ENCODE measurements around the gene MBD1.
"Not testable (repeated sequence)": the region's sequence is repeated elsewhere in the genome, so short reads cannot be mapped to it uniquely, and the experiment has no call there.

Gene MBD1

DNA sequence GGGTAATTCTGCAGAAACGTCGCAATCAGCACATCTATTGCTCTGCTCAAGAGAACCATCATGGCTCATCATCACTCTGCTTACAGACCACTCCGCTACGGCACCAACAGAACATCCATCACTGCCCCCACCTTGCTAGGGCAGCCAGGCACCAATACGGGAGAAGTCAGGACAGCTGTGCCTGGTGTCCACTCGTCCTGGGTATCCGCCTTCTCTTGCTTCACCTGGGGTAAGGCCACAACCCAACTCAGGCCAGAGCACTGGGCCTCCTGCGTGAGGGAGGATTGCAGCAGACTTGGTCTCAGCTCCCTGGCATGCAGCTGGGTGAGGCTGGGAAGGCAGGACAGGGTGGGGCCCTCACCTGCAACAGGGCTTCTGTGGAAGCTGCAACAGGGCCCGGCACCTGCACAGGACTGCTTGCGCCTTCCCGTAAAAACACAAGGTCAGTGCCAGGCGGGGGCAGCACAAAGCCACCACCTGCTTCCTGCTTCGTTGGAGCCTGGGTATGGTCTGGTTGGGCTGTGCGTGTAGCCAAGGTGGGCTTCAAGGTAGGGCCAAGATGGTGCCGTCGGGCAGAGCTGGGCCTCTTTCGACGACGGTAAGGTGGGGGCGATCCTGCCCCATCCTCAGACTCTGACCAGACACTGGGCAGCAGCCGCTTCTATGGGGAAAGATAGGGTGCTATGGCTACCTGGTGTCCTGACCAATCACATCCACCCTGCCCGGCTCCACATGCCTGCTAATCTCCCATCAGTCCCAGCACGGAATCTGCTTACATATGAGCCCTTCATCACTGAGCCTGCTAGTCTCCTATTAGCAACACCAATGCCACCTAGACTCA lies 7.9 kb downstream of the MBD1 start:
- DNase-seq = no peak

DNA sequence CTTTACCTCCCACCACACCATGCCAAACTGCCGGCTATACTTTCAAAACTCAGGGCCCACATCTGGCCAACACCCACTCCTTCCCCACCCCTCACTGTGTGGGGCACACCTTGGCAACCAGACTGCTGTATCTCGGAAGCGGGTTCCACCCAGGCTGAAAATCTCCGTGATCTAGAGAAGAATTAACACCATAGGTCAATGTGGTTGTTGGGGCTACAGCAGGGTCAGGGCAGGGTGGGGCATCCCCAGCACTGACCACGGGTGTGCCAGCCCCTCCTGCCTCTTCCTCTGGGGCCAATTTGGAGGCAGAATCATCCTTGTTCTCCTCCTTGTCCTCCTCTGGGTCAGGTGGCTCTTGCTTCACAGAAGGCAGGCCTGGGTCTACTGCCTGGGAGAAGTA lies 8.8 kb downstream of the MBD1 start:
- no peak for DNase-seq

DNA sequence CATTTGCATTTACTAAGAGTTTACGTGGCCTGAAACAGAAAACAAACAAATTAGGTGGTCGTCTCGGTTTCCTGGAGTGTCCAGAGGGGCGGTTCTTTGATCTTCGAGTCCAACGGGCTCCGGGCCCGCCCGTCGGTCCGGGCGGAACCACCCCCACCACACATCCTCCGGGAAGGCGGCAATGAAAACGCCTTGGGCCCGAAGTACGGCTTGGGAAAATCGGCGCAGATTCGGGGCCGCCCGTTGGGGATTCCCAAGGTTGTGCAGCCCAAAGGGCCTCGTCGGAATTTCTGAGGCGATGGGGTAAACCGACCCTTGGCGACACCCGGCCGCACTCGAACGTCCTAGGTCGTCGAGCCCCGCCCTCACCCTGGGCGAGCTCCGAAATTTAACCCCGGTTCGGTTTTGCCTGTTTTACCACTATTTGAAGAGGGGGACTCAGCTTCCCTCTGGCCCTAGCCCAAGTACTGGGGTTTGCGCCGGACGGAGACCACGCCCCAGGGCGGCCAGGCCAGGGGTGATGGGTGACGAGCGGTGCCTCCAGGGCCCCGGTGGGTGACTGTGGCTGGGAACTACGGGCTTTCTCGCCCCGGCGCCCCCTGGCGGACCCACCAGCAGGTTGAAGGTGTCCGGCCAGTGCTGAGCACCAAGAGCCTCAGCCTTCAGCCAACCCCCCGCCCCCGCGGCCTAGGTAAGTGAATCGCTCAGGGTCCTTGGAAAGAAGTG lies 13.1 kb downstream of the MBD1 start:
- peak; percentile 65 to 81 for DNase-seq

DNA sequence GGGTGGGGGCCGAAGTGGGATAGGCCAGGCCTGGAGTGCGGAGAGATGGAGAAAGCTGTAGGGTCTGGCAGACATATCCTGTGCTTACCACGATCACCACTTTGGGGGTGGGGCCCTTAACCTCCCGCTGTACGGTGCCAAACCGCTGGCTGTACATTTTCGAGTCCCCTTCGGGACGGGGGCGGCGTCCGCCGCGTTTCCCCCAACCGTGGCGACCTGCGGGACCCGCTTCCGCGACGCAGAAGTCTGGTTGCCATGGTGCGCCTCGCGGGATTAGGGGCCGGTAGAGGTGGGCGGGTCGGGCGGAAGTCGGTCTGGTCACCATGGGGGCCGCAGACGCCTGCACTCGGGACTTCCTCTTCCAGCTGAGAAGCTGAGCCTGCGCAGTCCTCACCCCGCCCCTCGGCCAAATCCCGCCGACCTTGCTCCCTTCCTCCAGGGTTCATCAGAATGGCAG lies 15.0 kb downstream of the MBD1 start, which contains the start of gene CFAP53:
CFAP53 (minus strand) TSS at position 248 of the 457 bp plus-strand sequence; CDS start at position 157, 91 bp downstream.
- peak; percentile 90 to 95 for DNase-seq

DNA sequence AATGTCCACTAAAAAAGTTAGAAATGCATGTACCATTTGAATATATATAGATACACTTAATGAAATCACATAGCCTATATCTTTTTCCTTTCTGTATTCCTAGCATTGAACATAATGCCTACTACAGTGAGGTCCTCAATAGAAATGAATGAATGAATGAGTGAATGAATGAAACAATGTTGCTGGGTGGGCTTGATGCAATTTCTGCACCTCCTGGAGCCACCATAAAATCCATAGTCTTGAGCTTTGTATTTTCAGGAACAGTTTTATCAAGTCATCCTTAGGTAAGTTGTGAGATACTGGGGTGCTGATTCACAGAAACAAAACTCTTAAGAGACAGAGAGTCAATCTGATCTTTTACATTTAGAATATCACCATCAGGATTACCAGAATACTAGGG lies 18.3 kb downstream of the MBD1 start:
- no peak for DNase-seq

DNA sequence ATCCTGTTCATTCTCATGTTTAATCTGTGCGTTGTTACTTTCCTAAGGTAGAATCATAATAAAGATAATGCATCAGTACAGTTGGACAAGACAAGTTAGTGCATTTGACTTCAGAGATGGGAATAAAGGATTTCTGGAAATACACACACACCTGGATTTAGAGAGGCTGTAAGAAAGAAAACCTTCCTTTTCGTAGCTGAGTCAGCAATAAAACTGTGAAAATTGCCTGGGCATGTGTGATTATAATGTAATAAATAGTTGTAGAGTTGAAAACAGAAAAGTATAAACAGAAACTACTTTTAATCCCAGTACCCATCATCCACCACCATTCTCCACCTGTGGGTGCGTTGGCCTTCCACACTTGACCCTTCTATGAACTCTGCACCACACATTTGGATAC lies 30.4 kb downstream of the MBD1 start:
- no peak for DNase-seq

DNA sequence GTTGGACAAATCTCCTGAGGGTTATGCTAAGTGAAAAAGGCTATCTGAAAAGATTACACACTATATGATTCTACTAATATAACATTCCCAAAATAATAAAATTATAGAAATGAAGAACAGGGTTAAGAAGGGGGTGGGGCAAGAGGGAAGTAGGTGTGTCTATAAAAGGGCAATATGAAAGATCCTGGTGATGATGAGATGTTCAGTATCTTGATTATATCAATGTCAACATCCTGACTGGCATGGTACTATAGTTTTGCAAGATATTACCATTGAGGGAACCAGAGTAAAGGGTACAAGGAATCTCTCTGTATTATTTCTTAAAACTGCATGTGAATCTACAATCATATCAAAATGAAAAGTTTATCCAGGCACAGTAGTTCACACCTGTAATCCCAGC lies 31.7 kb downstream of the MBD1 start:
- DNase-seq = no peak

DNA sequence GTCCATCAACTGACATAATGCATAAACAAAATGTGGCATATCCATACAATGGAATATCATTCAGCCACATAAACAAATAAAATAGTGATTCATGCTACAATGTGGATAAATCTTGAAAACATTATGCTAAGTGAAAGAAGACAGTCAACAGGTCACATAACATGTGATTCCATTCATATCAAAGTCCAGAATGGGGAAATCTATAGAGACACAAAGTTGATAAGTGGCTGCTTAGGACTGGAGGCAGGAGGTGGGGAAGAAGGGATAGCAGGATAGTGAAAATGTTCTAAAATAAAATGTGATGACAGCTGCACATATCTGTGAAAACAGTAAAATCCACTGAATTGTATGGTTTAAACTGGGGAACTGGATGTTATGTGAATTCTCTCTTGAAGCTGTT lies 33.8 kb downstream of the MBD1 start:
- no peak for DNase-seq

DNA sequence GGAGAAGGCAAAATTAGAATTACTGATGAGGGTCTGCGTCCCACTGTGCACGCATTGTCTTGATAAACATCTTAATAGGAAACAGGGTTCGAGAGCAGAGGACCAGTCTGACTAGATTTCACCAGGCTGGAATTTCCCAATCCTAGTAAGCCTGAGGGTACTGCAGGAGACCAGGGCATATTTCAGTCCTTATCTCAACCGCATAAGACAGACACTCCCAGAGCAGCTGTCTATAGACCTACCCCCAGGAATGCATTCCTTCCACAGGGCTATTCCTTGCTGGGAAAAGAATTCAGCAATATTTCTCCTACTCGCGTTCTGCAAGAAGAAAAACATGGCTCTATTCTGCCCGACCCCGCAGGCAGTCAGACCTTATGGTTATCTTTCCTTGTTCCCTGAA lies 39.6 kb downstream of the MBD1 start:
- DNase-seq = not testable (repeated sequence)

DNA sequence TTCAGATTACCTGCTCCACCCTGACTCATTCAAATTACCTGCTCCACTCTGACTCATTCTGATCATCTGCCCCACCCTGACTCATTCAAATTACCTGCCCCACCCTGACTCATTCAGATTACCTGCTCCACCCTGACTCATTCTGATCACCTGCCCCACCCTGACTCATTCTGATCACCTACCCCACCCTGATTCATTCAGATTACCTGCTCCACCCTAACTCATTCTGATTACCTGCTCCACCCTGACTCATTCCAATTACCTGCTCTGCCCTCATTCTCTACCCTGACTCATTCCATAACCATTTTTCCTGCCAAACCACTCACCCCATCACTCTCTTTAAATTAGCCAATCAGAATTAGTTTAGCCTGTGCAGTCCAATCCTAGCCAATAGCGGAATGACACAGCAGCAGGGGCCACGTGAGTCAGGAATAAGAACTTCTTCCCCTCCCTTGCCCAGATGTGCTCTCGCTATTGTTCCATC lies 41.2 kb downstream of the MBD1 start:
- DNase-seq = no peak

DNA sequence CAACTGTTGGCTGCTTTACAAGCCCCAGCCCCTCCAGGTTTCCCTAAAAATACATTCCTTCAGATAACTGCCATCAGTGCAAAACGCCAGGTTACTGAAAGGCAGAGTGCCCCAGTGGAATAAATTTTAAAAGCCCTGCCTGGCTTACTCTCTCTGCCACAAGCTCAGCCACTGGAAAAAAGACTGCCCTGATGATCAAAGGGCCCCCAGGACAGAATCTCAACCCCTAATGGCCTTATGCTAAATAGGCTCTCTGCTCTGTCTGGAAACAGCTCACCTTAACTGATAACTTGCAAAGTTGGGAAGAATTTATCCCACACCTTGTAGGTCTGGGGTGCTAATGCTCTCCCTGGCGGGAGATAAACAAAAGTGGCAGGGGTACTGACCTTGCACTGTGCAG lies 48.9 kb downstream of the MBD1 start:
- DNase-seq = no peak

DNA sequence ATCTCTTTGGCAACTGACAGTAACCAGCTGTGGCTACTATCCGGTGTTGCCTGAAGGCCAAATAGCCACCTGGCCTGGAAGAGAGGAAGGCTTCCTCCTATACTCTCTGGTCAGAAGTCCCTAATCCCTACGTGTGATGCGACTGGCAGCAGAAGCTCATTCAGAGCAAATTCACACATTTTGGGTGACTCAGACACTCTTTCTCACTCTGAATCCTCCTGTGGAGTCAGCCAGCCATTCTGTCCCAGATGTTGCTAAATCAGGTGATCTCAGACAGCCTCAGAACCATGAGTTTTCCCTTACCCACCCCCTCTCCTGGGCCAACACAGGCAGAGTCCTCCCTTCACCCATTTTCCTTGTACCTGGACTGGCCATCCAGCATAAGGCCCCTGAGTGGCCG lies 49.7 kb downstream of the MBD1 start:
- no peak for DNase-seq

DNA sequence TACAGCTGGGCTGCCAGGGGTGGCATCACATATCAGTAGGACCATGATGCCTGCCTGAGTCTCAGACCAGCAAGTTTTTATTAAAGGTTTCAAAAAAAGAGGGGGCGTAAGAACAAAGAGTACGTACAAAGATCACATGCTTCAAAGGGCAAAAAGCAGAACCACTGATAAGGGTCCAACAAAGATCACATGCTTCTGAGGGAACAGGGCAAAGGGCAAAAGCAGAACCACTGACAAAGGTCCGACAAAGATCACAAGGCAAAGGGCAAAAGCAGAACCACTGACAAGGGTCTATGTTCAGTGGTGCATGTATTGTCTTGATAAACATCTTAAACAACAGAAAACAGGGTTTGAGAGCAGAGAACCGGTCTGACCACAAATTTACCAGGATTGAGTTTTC lies 61.1 kb downstream of the MBD1 start:
- peak in 1 of 2 donors; percentile 9 for DNase-seq
